A172 (cell line): ENCODE measurements around the gene CDH4. TPM values are rescaled to one million over a fixed set of nuclear protein-coding genes. Genes with fewer than 3 reads are reported as not detected.
A peak's percentile ranks its signal among the peaks of the same experiment; 100 is the strongest.

ENCODE experiments used
- DNase-seq: peaks from one replicate; pipeline ENCODE4 v3.0.0-alpha.2; 2015; ENCODE audit warnings: low spot score
- total RNA-seq: library from RNA; depleted of rRNA; stranded (reverse); fragments of >200 nt; shearing (Covaris generic); gene quantifications from 2 replicates; pipeline ENCODE4 v1.2.3, GENCODE V29; 2014

Gene CDH4
- total RNA-seq, 1 experiment from 2014 or later = 5.5 TPM

GRCh38 chr20:61514805-61515505, 262.9 kb downstream of the CDH4 start:
- no peak for DNase-seq

DNA sequence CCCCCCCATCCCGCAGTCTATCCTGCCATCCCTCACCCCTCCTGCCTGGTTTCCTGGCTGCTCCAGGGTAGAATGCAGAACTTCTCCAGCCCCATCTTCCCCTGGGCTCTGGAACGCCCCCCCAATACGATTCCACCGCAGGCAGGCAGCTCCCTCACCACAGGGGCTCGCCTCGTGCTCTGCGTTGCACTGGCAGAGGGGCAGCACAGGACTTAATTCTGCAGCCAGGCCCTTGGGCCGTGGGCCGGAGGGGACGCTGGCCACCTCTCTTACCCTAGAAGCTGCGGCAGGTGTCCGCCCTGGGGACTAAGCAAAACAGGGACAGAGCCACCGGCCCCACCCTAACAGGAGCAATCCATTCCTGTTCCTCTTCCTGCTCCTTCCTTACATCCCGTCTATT, 263.9 kb downstream of the CDH4 start:
- DNase-seq = no peak

DNA sequence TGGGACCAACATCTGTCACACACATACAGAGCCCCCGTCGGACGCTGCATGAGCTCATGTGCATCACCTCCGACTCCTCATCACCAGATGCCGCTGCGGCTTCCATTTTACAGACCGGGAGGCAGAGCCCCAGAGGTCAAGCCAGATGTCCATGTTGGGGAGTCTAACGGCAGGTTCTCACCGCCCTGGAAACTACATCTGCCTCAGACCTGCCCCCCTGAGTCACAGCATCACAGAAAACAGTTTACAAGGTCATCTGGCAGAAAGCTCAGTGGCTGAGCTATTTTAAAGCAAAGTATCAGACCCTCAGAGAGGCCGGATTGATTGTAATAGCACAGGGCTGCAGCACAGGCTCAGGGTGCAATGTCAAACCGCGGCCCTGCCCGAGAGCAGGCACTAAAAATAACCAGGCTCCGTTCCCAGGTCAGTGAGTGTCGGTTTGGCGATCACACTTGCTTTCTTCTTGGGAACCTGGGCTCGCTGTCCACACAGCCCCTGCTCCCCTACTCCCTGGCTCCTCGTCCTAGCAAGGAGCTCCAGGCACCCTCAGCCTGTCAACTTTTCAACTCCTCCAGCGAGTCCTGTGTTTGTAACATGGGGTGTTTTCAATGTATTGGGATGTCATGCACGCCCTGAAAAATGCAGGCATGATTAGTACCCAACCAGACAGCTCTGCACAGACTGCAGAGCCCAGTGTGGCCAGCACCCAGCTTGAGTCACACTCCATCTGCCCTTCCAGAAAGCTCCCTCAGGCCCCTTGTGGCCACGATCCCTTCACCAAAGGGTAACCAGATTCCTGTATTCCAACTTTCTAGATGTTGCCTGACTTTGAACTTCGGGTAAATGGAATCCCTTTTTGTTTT, 264.5 kb downstream of the CDH4 start:
- no peak for DNase-seq

GRCh38 chr20:61517419-61517818, 265.4 kb downstream of the CDH4 start:
- DNase-seq = no peak

DNA sequence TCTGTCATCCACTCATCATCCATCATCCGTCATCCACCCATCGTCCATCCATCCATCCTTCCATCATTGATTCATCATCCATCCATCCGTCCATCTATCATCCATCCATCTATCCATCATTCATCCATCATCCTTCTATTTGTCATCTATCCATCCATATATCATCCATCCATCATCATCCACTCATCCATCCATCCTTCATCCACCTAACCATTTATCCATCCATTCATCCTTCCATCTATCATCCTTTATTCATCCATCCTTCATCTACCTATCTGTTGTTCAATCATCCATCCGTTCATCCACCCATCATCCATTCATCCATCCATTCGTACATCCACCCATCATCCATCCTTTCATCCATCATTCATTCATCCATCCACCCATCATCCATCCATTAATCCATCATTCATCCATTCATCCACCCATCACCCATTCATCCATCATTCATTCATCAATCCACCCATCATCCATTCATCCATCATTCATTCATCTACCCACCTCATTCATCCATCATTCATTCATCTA, 266.4 kb downstream of the CDH4 start:
- no peak for DNase-seq

- DNase-seq = no peak
Measured at GRCh38 chr20:61519488-61519887, 267.4 kb downstream of the CDH4 start.

- no peak for DNase-seq
Measured at GRCh38 chr20:61520076-61520892, 268.2 kb downstream of the CDH4 start.

DNA sequence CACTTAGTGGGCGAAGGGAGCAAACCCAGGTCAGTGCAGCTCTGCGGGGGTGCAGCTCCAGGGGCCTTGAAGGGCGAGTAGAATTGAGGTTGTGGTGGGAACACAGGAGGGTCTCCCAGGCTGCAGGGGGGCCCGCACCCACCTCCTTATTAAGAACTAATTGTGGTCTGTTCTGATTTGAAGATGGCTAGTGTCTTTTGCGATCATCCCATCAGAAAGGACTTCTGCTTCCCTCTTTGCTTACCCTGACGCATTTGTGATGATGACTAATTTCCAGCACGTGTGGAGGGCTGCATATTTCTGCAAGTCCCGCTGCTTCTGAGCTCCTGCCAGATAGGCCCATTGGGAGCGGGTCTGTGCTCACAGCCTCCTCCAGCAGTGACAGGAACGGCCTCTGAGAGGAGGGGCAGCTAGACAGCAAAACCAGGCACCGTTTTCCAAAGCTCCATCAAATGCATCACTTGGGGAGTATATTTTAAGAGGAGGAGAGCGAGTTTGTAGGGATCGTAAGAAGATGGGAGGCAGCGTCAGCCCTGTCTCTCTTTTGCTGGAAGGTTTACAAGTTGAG, 268.9 kb downstream of the CDH4 start:
- DNase-seq = peak; percentile 82

GRCh38 chr20:61521687-61522420, 269.8 kb downstream of the CDH4 start:
- peak; percentile 85 for DNase-seq

- DNase-seq = no peak
Measured at GRCh38 chr20:61522498-61523090, 270.5 kb downstream of the CDH4 start.

GRCh38 chr20:61523145-61523544, 271.1 kb downstream of the CDH4 start:
- no peak for DNase-seq

GRCh38 chr20:61524951-61525666, 273.0 kb downstream of the CDH4 start:
- DNase-seq = no peak

GRCh38 chr20:61525781-61526431, 273.8 kb downstream of the CDH4 start:
- DNase-seq = no peak

GRCh38 chr20:61526907-61527306, 274.8 kb downstream of the CDH4 start:
- no peak for DNase-seq

- DNase-seq = no peak
Measured at GRCh38 chr20:61527626-61528025, 275.6 kb downstream of the CDH4 start.

- DNase-seq = no peak
Measured at GRCh38 chr20:61528591-61528990, 276.5 kb downstream of the CDH4 start.

DNA sequence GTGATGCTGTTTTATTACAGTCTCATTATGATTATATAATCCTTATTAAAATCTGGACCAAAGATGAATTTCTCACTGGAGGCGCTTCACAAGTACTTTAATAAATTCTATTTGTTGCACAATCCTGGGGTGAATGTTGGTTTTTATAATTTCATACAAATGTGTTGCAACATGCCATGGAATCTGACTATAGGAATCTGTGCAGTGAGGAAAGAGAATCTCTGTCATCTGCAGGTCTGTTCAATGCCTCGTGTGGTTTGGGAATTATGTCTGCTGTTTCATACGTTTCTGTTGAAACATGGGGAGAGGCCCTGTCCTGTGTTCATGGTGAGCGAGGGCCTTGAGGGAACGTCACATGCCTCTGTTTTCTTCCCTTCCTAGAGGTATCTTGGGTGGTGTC, 277.3 kb downstream of the CDH4 start:
- no peak for DNase-seq

DNA sequence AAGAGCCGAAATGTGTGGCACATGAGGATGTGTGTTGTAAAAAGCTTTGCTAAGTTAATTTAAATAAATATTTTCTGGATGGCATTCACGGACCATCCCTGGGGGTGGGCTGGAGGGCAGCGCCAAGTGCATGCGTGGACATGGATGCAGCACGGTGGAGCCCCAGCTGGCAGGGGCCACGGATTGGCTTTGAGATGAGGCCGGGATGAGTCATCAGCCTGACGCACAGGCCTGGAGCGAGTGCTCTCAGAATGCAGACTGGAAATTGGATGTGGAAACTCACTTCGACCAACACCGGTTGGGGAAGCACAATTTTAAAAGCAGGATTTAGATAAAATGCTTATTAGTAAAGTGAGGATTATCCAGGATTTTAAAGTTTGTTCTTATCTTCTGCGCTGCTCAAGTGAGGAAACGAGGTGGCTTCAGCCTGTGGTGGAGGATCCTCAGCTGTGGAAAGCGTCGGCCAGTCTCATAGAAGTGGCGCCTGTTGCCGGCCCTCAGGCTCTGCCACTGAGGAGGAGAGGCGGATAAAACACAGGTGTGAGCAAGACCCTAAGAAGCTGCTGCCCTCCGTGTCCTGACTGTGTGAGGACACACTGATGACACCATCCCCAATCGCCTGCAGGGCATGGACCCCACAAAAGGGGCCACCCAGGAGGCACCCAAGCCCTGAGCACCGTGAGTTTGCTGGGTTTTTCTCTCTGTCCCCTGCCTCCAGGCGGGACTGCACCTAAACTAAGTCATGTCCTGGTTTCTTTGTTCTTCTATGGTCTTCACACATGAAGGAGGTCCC, 279.7 kb downstream of the CDH4 start:
- DNase-seq = peak; percentile 80

- no peak for DNase-seq
Measured at GRCh38 chr20:61532736-61533135, 280.7 kb downstream of the CDH4 start.
